Kidney (tissue), 14 donors: ENCODE measurements around the gene PPP1R2C. TPM values are rescaled to one million over a fixed set of nuclear protein-coding genes. Genes with fewer than 3 reads are reported as not detected.

Experiments
- DNase-seq, 5 donors: peaks; one replicate each; pipeline ENCODE4 v3.0.0-alpha.2; 2013 to 2020
- FAIRE-seq: peaks from 2 replicates; lab custom pipeline; 2012; peaks lifted over from hg19 to GRCh38; lab: Jason Lieb, UNC
- H3K27ac ChIP-seq, 2 donors: one replicate each; pipeline ENCODE4 v1.7.0; 2013; ENCODE audit warnings: low read depth in 2 of 2, low read length in 2 of 2, inconsistent platforms in 1 of 2
- H3K27me3 ChIP-seq: one replicate; pipeline ENCODE4 v1.7.1; 2013; ENCODE audit warnings: low read length, inconsistent platforms; ENCODE audit not compliant: control insufficient read depth, insufficient read depth
- H3K36me3 ChIP-seq, 3 donors: one replicate each; pipeline versions ENCODE4 v1.7.0 to v1.7.1; 2013; ENCODE audit warnings: low read length in 3 of 3, control low read depth in 1 of 3, inconsistent platforms in 1 of 3; ENCODE audit not compliant: insufficient read depth in 3 of 3, control insufficient read depth in 2 of 3
- H3K4me1 ChIP-seq, 3 donors: one replicate each; pipeline versions ENCODE4 v1.7.0 to v1.7.1; 2013; ENCODE audit warnings: low read length in 3 of 3, inconsistent platforms in 1 of 3, low read depth in 1 of 3; ENCODE audit not compliant: control insufficient read depth in 2 of 3, insufficient read depth in 2 of 3
- H3K4me3 ChIP-seq, 3 donors: one replicate each; pipeline versions ENCODE4 v1.7.0 to v1.8.1; 2013; ENCODE audit warnings: low read length in 3 of 3, control low read depth in 1 of 3, inconsistent platforms in 1 of 3
- H3K9ac ChIP-seq, 3 donors: one replicate each; pipeline versions ENCODE4 v1.7.0 to v1.7.1; 2013; ENCODE audit warnings: low read length in 3 of 3, control low read depth in 1 of 3, inconsistent platforms in 1 of 3
- H3K9me3 ChIP-seq, 3 donors: one replicate each; pipeline versions ENCODE4 v1.7.0 to v1.7.1; 2013; ENCODE audit warnings: low read length in 3 of 3, control low read depth in 1 of 3, inconsistent platforms in 1 of 3; ENCODE audit not compliant: control insufficient read depth in 2 of 3, insufficient read depth in 1 of 3
- CTCF ChIP-seq: IDR thresholded peaks from 3 replicates; pipeline ENCODE4 v1.5.1; 2012; ENCODE audit warnings: mild to moderate bottlenecking, moderate library complexity, borderline replicate concordance; ENCODE audit not compliant: insufficient read depth; ENCODE audit errors: extremely low read depth
- intact Hi-C: fragments of 100-400 bp; cut with DNase I; formaldehyde crosslinking; loops from one replicate; pipeline ENCODE4 v1.11.1; 2022
- polyA plus RNA-seq: library from polyadenylated mRNA; stranded (reverse); fragments of 350-450 nt; fragmentation: Illumina TruSeq; extraction: RNeasy Lipid Tissue Mini Kit (QIAGEN cat#74804); gene quantifications from one replicate; pipeline ENCODE4 v1.2.3, GENCODE V29; 2014; ENCODE audit warnings: low read depth, low replicate concordance; ENCODE audit not compliant: insufficient read depth
- total RNA-seq: library from RNA; stranded (reverse); fragmentation: NEBNext Ultra II Directional; extraction: Animal tissue kit (Norgen Biotek cat#: 25700); gene quantifications from one replicate; pipeline ENCODE4 v1.2.1, GENCODE V29; 2021
- donor health status: control.
- donor health status: control.
- donor health status: control.
- donor health status: control.
- donor health status: control.
- donor health status: DM: yes; HTN: yes; CAD: no.
- donor health status: Normal renal cell carcinoma (clear cell type).

The PPP1R2C gene
- total and polyA plus RNA-seq, 2 donors from 2014 or later, result not detected

GRCh38 chrX:42755815-42756214 lies 22.1 kb downstream of the PPP1R2C start:
- FAIRE-seq (no peak), DNase-seq (peak in 1 of 5 donors; percentile 66)

GRCh38 chrX:42754603-42755002 lies 23.4 kb downstream of the PPP1R2C start:
- no peaks in the 10 kb centered on the region for H3K4me1 ChIP-seq
- TF ChIP-seq CTCF, result no peak
- no peaks in the 10 kb centered on the region for H3K9me3 ChIP-seq
- intact Hi-C loops, result no loop called here
- H3K4me3 ChIP-seq, result no peak overlapping the region
- DNase-seq, result no peak
- no peaks in the 10 kb centered on the region for H3K36me3 ChIP-seq
- no peaks in the 10 kb centered on the region for H3K27me3 ChIP-seq
- H3K27ac ChIP-seq, result no peak overlapping the region
- no peak for FAIRE-seq
- no peak overlapping the region for H3K9ac ChIP-seq

More at GRCh38 chrX:42755815-42756214, 22.1 kb downstream of the PPP1R2C start:
- Histone ChIP-seq H3K27me3 (no peaks in the 10 kb centered on the region), H3K27ac (no peak overlapping the region), H3K36me3 (no peaks in the 10 kb centered on the region), H3K9ac (no peak overlapping the region), H3K4me1 (no peaks in the 10 kb centered on the region), H3K9me3 (no peaks in the 10 kb centered on the region), H3K4me3 (no peak overlapping the region)
- intact Hi-C loops, result no loop called here
- no peak for TF ChIP-seq CTCF

- H3K27ac ChIP-seq, result no peak overlapping the region
- TF ChIP-seq CTCF, result no peak
These were observed 23.8 kb downstream of the PPP1R2C start for GRCh38 chrX:42754115-42754514.

GRCh38 chrX:42752730-42753129 lies 25.2 kb downstream of the PPP1R2C start:
- no peaks in the 10 kb centered on the region for H3K4me1 ChIP-seq
- DNase-seq (peak in 1 of 5 donors; percentile 10), FAIRE-seq (no peak)
- no peak overlapping the region for H3K9ac ChIP-seq
- H3K9me3 ChIP-seq, result no peaks in the 10 kb centered on the region
- no peaks in the 10 kb centered on the region for H3K36me3 ChIP-seq
- intact Hi-C loops, result no loop called here
- no peak for TF ChIP-seq CTCF
- no peak overlapping the region for H3K27ac ChIP-seq
- no peak overlapping the region for H3K4me3 ChIP-seq
- H3K27me3 ChIP-seq, result no peaks in the 10 kb centered on the region

More at GRCh38 chrX:42754115-42754514, 23.8 kb downstream of the PPP1R2C start:
- H3K36me3 ChIP-seq, result no peaks in the 10 kb centered on the region
- intact Hi-C loops, result no loop called here
- no peaks in the 10 kb centered on the region for H3K27me3 ChIP-seq
- FAIRE-seq (no peak), DNase-seq (no peak)
- no peak overlapping the region for H3K9ac ChIP-seq
- H3K9me3 ChIP-seq, result no peaks in the 10 kb centered on the region
- no peak overlapping the region for H3K4me3 ChIP-seq
- H3K4me1 ChIP-seq, result no peaks in the 10 kb centered on the region
